Stimulated activated naive CD8-positive, alpha-beta T cell treated with anti-CD3 and anti-CD28 coated beads, Interleukin-15, Interleukin-2, amounts not matched to agents 100 U/mL and 50 U/mL, for 24 hours (primary cell): ENCODE data around the gene CFAP73.
"Not testable (repeated sequence)": the region's sequence is repeated elsewhere in the genome, so short reads cannot be mapped to it uniquely, and the experiment has no call there.

Source experiments
- ATAC-seq: fragments of 150-1000 bp; cut with Tn5 transposase; one replicate; pipeline ENCODE4 v1.10.0; 2021
- DNase-seq: peaks from one replicate; pipeline ENCODE4 v3.0.0; 2021

Gene CFAP73

DNA sequence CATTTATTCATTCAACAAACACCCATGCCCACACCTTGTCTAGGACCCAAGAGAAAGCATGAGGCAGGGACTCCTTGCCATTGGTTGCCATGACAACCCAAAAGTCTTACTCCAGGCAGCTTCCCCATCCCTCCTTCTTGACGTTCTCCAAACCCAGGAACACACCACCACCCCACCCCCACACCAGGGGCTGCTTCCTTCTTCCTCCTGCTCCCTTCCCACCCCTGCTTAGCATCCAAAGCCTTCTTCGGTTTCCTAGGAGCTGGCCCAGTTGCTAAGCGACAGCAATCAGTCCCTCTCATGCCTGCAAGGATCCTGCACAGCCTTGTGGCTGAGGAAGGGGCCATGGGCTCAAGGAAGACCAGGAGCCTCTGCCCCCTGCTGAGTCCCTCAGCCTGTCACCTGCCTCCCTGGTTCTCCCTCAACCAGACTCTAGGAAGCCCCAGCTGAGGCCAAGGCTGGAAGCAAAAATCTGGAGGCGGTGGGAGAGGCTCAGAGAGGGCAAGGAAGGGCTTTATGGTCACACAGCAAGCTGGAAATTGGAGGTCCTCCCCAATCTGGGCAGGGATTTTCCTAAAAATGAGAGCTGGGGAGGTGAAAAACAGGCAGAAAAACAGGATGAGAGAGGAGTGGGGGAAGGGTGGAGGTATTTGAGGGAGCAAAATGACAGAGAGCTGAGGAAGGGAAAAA lies 29.4 kb upstream of the CFAP73 start:
- no peak for ATAC-seq
- DNase-seq = no peak

DNA sequence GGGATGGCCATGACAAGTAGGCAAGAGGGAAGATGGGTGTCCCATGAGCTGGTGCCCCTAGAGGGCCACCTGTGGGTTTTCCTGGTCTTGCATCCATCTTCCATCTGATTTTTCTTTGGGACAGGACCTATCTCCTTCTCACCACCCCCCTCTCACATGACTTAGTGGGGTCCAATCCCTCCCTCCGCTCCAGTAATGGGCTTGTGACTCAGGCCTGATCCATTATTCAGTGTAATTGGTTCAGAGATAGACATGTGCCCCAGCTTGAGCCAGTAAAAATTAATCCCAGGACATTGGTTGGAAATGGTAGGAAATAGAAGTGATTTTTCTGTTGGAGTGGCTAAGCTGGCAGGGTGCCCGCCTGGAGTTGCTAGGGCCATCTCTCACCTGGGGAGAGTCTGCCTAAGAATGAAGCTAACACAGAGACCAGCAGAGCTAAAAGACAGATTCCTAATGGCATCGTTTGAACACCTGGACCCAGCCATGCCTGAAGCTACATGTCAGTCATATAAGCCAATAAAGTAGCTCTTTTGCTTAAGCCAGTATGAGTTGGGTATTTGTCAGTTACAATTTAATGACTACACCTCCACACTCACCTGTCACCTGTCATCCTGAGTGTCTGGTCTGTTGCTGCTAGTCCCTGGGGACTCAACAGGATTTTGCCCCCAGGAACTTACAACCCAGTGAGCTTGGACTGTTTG lies 28.7 kb upstream of the CFAP73 start:
- no peak for ATAC-seq
- no peak for DNase-seq

DNA sequence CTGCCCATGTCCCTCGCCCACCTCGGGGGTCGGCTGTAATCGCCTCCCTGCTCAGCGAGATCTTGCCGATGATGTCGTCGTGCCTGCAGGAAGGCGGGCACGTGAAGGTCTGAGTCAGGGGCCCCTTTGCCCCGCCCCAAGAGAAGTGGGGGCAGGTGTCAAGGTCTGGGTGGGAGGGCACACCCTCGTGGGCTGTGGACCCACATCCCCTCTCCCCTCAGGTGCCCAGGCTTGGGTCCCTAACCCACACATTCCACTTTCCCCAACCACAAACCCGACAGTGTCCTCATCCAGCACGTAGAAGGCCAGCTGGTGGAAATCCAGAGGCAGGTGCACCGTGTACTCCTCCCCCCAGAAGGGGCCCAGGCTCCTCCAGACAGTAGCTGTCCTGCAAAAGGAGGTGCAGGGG lies 21.7 kb upstream of the CFAP73 start:
- ATAC-seq (no peak), DNase-seq (no peak)

DNA sequence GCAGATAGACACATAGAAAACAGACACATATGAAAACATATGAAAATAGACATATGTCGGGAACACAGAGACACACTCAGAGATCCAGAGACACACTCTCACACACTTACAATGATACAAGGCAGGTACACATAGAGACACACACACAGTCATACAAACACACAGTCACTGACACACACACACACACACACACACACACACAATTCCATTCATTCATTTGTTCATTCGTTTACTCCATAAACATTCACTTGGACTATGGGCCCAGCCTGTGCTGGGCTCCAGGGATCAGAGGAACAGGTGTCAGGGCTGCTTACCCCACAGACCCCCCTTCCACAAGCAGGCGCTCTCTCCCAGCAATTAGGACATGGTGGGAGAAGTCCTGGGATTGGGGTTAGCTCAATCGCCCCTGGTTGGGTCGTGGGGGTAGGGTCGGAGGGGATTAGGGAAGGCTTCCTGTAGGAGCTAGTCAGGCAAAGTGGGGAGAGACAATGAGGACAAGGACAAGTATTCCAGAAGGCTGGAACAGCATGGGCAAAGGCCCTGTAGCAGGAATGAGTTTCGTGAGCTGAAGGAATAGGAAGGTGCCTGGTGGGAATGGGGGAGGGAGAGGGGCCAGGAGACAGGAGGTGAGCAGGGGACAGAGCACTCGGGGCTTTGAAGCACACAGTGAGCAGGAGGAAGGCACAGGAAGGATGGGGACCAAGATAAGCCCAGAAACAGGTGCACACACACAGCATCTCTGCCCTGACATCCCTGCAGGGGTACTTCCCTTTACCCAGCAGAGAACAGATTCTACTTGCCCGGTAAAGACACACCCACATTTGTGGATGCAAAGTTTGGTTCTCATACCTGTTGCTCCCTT lies 20.5 kb upstream of the CFAP73 start:
- ATAC-seq = no peak
- DNase-seq = no peak

DNA sequence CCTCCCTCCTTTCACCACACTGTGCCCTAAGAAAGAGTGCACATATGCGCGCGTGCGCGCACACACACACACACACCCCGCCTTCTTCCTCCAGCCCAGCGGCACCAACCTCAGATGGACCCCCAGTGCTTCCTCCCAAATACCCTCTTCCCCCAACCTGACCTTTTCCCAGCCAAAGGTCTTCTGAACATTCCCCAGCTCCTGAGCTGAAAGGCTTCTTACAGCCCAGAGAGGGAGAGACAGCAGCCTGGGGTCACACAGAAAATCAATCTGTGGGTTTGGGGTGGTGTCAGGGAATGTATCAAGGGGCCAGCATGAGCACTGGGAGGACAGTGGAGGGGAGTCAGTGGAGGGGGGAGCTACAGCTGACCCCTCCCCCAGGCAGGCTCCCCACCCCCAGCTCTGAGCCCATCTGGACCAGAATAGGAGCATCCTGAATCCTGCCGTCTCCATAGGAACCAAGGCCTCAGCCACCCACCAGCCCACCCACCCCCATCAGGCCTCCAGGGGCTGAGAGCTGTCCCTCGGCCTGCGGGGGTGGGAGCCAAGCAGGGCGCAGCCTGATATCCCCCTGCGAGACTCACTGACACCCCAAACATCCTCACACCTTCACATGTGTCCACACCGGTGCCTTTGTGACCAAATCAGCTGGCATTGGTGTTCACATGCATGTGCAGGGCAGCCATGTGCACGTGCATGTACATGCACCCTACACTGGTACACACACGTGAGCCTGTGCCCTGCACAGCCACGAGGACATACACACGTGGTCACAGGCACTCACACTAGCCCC lies 19.7 kb upstream of the CFAP73 start:
- DNase-seq (no peak), ATAC-seq (no peak)

DNA sequence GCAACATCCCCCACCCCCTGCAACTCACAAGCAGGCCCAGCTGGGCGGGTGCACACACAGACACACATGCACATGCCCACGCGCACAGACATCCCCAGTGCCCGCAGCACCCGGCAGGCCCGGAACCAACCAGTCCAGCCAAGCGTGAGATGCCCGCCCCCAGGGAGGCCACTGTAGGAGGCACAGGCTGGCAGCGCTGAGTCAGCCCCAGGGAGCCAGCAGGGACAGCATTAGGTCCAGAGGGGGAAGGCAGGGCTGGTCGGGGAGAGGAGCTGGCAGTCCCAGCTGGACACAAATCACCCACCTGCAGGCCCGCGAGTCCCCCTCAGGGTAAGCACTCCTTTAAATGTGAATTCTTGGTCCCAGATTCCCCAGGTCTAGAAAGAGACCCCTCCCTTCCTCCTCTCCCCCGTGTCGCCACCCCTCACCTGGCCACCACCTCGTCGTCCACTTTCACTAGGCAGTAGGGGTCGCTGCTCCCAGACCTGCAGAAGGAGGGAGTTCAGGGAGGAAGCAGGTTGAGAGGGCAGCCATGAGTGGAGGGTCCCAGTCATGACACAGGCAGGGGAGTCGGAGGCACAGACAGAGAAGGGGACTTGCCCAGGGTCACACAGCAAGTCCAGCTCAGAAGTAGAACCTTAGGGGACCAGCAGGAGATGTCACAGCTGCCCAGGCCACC lies 18.9 kb upstream of the CFAP73 start:
- no peak for DNase-seq
- peak; percentile 17 for ATAC-seq

DNA sequence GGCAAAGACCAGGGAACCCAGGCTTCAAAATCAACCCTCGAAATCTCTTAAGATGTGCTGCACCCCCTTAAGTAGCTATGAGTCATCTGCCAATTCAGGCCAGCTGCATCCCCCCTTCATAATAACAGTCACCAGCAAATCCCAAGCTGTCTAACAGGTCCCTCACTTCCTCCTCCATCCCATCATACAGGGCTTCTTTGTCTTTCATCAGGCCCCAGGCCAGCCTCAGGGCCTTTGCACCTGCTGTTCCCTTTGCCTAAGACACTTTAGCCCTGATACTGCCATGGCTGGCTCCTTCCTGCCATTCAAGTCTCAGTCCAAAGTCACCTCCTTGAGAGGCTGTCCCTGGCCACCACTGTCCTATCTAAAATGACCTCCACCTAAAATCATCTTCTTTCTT lies 18.0 kb upstream of the CFAP73 start:
- ATAC-seq (no peak), DNase-seq (no peak)

DNA sequence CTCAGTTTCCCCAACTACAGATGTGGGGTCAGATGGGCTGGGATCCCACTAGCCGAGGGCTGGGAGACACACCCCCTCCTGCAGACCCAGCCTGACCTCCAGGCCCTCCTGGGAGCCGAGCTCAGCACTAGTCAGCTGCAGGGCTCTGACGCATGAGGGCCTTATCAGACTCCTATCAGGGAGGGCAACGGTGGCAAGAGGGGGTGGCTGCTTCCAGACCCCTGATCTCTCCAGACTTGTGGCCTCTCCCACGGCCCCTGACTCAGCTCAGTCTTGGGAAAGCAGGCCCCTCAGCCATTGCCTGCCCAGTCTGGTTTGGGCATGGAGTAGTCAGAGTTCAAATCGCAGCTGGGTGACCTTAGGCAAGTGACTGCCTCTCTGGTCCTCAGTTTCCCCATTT lies 16.5 kb upstream of the CFAP73 start:
- no peak for DNase-seq

DNA sequence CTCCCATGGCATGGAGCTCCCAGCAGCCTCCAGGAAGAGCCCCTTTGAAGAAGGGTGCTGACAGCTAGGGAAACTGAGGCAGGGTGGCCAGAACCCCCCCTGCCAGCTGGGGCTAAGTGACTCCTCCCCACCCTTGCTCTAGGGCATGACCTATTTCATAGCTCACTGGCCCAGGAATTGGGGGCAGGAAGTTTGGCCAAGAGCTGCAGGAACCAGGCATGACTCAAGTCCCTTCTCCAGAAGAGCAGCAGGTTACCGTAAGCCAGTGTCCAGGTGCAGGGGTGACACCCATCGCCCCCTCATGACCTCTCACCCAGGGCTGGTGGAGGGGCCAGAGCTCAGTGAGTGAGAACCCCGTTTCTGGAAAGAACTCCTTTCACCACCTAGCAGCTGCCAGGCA lies 15.9 kb upstream of the CFAP73 start:
- ATAC-seq = no peak
- no peak for DNase-seq

More for the DNA sequence above, 16.5 kb upstream of the CFAP73 start:
- no peak for ATAC-seq

DNA sequence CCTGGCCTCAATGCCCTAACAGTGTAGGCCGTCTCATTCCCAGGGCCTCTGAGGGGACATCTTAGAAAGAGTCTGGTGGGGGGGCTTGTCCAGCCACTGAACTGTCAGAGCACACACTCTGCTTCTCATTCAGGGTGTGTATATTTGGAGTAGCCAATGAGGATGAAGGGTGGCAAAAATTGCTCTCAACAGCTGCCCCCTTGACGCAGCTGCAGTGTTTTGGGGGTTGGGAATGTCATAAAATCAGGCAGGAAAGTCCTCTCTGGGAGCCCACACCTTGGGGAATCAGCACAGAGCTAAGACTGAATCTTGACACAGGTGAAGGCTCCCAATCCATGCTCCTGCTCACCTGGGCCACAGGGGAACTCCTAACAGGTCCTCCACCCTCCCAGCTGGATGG lies 15.5 kb upstream of the CFAP73 start:
- ATAC-seq (no peak), DNase-seq (no peak)

DNA sequence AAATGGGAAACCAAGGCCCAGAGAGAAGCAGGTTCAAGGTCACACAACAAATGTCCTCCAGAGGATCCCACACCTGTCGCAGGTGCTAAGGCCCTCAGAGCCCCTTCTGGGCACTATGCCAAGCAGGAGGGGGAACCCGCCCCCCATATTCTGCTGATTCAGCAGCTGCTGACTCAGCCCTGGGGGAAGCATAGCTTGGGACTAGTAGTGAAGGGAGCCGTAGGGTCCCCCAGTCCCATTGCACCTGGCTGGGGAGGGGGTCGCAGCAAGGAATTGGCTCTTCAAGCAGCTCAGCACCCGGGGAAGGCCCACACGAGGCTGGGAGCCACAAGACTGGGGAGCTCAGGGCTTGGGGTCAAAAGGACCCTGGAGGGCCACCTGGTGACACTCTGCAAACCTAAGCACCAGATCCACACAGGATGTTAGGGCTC lies 15.0 kb upstream of the CFAP73 start:
- DNase-seq (no peak), ATAC-seq (no peak)

DNA sequence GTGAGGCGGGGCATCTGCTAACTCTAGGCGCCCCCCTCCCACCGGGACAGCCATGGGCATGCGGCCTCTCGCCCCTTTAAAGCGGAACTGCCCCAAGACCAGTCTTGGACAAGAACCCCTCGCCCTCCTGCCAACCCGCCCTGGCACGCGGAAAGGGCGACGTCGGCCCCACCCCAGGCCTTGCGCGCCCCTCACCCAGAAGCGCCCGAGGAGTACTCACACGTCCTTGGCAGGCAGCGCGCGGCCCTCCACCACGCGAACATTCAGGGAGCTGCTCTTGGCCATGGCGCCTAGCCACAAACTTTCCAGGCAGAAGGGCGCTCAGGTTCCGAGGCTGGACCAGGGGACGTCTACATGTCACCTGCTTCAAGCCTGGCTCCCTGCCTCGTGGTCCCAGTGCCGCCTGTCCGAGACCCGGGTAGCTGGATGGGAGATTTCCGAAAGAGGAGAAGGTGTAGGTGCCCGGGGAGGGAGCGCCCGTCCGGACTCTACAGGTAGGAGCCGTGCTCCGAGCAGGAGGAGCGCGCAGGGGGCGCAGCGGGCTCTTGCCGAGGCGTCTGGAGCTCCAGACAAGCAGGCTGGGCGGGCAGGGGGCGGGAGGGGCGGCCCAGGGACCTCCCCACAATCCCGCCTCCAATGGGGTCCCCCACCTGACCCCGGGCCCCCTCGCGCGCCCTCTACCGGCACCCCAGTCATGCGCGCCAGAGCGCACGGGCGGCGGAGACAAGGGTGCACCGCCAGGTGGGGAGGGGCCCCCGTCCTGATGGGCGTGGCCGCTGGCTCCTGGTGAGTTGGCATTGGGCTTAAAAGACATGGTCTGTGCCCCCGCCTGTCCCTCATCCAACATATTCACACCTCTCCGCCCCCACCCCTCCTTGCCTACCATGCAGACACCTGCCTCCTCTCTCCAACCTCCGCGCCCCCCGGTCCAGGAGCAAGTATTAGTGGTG lies 14.1 kb upstream of the CFAP73 start, which contains the start of gene RASAL1:
TSS of gene RASAL1 (minus strand) at position 584 of the 950 bp plus-strand sequence. CDS start at position 285, 299 bp downstream.
- peak; percentile 88 for ATAC-seq

DNA sequence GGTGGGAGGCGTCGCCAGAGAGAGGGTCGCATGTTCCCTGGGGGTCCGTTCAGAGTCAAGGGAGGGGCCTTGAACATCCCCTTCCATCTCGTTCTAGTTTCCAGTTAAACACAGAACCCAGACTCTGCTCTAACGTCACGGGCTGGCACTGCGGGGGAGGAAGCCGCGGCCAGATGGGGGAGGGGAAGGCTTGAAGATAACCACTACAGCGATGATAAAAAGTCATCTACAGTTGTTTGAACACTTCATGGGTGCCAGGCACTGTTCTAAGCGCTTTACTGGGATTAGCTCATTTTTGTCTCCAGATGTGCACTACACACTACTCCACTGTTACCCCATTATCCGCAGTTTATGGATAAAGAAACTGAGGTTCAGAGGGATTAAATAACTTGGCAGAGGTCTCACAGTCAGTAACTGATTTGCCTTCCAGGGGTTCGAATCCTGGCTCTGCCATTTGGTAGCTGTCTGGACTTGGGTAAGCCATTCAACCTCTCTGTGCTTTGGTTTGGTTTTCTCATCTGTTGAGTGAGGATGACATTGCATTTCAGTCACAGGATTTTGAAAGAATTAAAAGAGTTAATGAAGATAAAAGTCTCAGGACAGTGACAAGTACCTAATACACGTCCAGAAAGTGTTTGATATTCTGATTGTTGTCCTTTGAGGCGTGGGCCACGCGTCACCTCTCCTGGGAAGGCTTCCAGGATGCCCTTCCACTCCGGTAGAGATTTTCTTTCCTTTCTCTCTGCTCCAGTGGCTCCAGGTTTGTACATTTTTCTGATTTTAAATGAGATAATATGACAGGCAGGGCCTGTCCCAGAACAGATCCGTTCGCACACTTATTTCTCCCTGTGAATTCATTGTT lies 13.2 kb upstream of the CFAP73 start:
- DNase-seq (peak; percentile 81), ATAC-seq (peak; percentile 72)

More for the DNA sequence above, 14.1 kb upstream of the CFAP73 start, which contains the start of gene RASAL1:
- peak; percentile 94 for DNase-seq

DNA sequence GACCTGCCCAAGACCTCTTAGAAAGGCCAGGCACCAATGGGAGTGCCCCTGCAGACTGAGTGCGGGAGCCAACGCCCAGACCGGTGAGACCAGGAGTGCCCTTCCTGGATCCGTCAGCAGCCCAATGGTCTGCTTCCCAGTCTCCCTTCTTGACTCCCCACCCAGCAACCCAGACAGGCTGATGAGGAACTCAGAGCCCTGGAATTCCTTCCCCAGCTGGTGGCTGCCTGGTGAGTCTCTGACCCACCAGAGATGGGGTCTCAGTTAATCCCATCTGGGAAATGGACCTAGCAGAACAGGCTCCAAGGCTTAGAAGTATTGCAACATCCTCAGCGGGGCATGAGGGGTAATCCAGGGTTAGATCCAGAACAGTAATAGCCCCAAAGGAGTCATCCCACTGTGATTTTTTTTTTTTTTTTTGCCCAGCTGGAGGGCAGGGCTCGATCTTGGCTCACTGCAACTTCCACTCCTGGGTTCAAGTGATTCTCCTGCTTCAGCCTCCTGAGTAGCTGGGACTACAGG lies 12.5 kb upstream of the CFAP73 start:
- DNase-seq = no peak
- no peak for ATAC-seq

DNA sequence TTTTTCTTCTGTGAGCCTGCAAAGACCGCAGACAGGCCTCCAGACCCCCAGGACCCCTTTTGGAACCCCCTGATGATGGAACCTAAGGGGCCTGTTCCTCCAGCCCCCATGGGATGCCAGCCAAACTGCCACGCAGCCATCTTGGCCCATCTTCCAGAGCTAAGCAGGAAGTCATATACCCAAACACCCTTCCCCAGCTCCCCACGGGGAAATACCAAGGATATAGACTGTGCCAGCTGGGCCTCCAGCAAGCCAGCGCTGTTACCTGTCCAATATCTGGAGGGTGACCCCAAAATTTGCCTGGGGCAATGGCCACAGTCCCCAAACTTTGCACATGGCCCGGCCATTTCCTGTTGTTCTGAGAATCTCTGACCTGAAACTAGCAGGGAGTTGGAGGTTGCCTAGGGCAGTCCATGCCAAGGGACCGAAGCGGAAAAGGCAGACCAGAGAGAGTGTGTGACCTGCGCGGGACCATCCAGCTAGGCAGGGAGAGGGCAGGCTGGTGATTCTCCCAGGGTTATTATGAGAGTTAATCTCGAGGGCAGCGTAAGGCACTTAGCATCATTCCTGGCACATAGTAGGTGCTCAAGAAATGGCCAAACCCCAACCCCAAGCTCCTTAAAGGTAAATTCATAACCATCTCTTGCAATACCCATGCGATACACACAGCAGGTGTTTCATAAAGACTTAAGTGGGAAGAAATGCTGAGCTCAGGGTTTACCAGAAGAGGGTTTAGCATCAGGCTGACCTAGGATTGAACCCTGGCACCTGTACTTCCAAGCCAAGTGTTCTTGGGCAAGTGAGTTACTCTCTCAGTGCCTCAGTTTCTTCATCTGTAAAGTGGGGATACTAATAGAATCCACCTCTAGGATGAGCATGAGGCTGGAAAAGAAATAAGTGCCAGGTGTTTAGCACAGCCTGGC lies 11.4 kb upstream of the CFAP73 start:
- DNase-seq (no peak), ATAC-seq (no peak)

DNA sequence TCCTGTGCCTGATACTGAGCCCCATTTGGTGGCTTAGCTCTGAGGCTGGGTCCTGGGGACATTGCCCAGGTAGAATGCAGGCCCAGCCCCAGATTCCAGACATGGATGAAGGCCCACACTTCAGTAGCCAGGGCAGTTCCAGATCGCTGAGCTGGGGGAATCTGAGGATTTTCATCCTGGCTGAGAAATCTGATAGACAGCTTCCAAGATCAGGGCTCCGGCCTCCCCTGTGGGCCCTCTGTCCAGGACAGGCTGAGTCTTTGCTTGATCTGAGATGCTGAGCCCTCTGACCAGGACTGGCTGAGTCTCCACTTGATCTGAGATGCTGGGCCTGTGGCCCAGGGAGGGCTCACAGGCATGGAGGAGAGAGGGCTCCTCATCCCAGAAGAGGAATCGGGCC lies 10.7 kb upstream of the CFAP73 start:
- no peak for DNase-seq

DNA sequence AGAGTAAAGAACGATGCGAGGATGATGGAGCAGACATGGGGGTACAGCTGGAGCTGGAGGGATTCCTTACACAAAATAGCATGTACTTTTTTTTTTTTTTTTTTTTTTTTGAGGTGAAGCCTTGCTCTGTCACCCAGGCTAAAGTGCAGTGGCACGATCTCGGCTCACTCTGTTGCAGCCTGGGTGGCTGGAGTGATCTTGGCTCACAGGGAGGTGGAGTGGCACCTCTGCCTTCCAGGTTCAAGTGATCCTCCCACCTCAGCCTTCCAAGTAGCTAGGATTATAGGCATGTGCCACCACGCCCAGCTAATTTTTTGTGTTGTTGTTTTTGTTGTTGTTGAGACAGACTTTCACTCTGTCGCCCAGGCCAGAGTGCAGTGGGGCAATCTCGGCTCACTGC lies 8.8 kb upstream of the CFAP73 start:
- DNase-seq (no peak), ATAC-seq (no peak)

More for the DNA sequence above, 10.7 kb upstream of the CFAP73 start:
- ATAC-seq = no peak

DNA sequence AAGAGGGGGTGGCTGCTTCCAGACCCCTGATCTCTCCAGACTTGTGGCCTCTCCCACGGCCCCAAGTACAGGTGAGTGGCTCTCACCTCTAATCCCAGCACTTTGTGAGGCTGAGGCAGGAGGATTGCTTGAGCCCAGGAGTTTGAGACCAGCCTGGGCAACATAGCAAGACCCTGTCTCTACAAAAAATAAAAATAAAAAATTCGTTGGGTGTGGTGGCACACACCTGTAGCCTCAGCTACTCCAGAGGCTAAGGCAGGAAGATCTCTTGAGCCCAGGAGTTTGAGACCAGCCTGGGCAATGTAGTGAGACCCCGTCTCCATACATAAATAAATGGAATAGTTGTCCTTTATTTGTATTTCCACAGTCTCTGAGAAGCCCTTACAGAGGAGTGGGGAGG lies 7.8 kb upstream of the CFAP73 start:
- not testable (repeated sequence) for DNase-seq, ATAC-seq
